Activated naive CD8-positive, alpha-beta T cell treated with anti-CD3 and anti-CD28 coated beads, Interleukin-2, amount 50 U/mL, for 16 hours (primary cell): ENCODE data around the gene MAP3K2.
"Not testable (repeated sequence)": the region's sequence is repeated elsewhere in the genome, so short reads cannot be mapped to it uniquely, and the experiment has no call there.

Experiments used
- DNase-seq: peaks from one replicate; pipeline ENCODE4 v3.0.0-alpha.2; 2020; ENCODE audit warnings: low read depth, low spot score

MAP3K2 gene

GRCh38 chr2:127421116-127421800 is 33.5 kb upstream of the MAP3K2 start:
- DNase-seq: no peak

GRCh38 chr2:127420039-127420864 is 32.5 kb upstream of the MAP3K2 start:
- no peak for DNase-seq

- DNase-seq: no peak
Observed at GRCh38 chr2:127419448-127420038, 31.8 kb upstream of the MAP3K2 start.

GRCh38 chr2:127419112-127419430 is 31.3 kb upstream of the MAP3K2 start:
- no peak for DNase-seq

GRCh38 chr2:127418300-127419111 is 30.7 kb upstream of the MAP3K2 start, which contains the start of gene PROC:
Gene PROC, plus strand, starts transcription at chr2:127418427. Its CDS starts 1,516 bp downstream, at chr2:127419943.
- DNase-seq: no peak

- DNase-seq: no peak
Observed at GRCh38 chr2:127417406-127417805, 29.6 kb upstream of the MAP3K2 start.

- no peak for DNase-seq
Observed at GRCh38 chr2:127416506-127417001, 28.8 kb upstream of the MAP3K2 start.

GRCh38 chr2:127415593-127416505 is 28.1 kb upstream of the MAP3K2 start:
- DNase-seq: peak; percentile 62

- no peak for DNase-seq
Observed at GRCh38 chr2:127414638-127415592, 27.1 kb upstream of the MAP3K2 start.

GRCh38 chr2:127413782-127414637 is 26.2 kb upstream of the MAP3K2 start:
- DNase-seq: no peak

- no peak for DNase-seq
Observed at GRCh38 chr2:127413200-127413599, 25.4 kb upstream of the MAP3K2 start.

GRCh38 chr2:127411653-127412369 is 24.0 kb upstream of the MAP3K2 start:
- DNase-seq: no peak

- DNase-seq: no peak
Observed at GRCh38 chr2:127410871-127411652, 23.3 kb upstream of the MAP3K2 start.

- DNase-seq: not testable (repeated sequence)
Observed at GRCh38 chr2:127409716-127410115, 21.9 kb upstream of the MAP3K2 start.

- DNase-seq: no peak
Observed at GRCh38 chr2:127408807-127409099, 21.0 kb upstream of the MAP3K2 start.

GRCh38 chr2:127408004-127408806 is 20.4 kb upstream of the MAP3K2 start:
- DNase-seq: peak; percentile 71
